Testis (tissue), 3 donors: Measurements from ENCODE around the gene OTUD4. TPM values are rescaled to one million over a fixed set of nuclear protein-coding genes. Genes with fewer than 3 reads are reported as not detected.
A peak's percentile ranks its signal among the peaks of the same experiment; 100 is the strongest.

Source experiments
- DNase-seq: peaks from one replicate; pipeline ENCODE4 v3.0.0-alpha.2; 2019
- H3K27ac ChIP-seq, 2 donors: fragments of 200-600 bp; sonication (generic); one replicate each; pipeline ENCODE4 v1.5.1; 2019
- H3K27me3 ChIP-seq: fragments of 200-600 bp; sonication (generic); one replicate; pipeline ENCODE4 v1.5.1; 2019
- H3K36me3 ChIP-seq: fragments of 200-600 bp; sonication (generic); one replicate; pipeline ENCODE4 v1.5.1; 2017; ENCODE audit warnings: low read depth; ENCODE audit errors: missing control alignments
- H3K4me1 ChIP-seq: fragments of 200-600 bp; sonication (generic); one replicate; pipeline ENCODE4 v1.5.1; 2019
- H3K4me3 ChIP-seq, 2 donors: fragments of 200-600 bp; sonication (generic); one replicate each; pipeline ENCODE4 v1.5.1; 2017 to 2019
- H3K9me3 ChIP-seq: fragments of 200-600 bp; sonication (generic); one replicate; pipeline ENCODE4 v1.5.1; 2017
- POLR2A ChIP-seq: fragments of 450-650 bp; IDR thresholded peaks from one replicate; pipeline ENCODE4 v1.6.1; 2017; ENCODE audit warnings: antibody characterized with exemption, mild to moderate bottlenecking, moderate library complexity
- WGBS, 2 donors: methylation state at CpG; one replicate each; pipeline ENCODE4 v1.1.5; 2018; 5-methylcytosine and 5-hydroxymethylcytosine counted together
- intact Hi-C: fragments of 100-400 bp; cut with DNase I; formaldehyde crosslinking; loops from one replicate; pipeline ENCODE4 v1.15.1; 2023; ENCODE audit warnings: low total_unique reads
- polyA plus RNA-seq: library from polyadenylated mRNA; stranded (reverse); fragments of 350-450 nt; fragmentation: Illumina TruSeq; extraction: RNeasy Lipid Tissue Mini Kit (QIAGEN cat#74804); gene quantifications from one replicate; pipeline ENCODE4 v1.2.3, GENCODE V29; 2014; ENCODE audit warnings: low read depth, low replicate concordance; ENCODE audit not compliant: insufficient read depth
- total RNA-seq, 2 donors: library from RNA; depleted of rRNA; stranded (reverse); fragments of >200 nt; gene quantifications; one replicate each; pipeline ENCODE4 v1.2.3, GENCODE V29; 2016
- TF ChIP-seq, protein P1 (sequence below), 3 experiments: fragments of 450-650 bp in 2 of 3; fragments of 200-600 bp in 1 of 3; sonication (generic) in 1 of 3; IDR thresholded peaks; one replicate each; pipeline ENCODE4 v1.5.1; 2016 to 2019; ENCODE audit warnings: antibody characterized with exemption in 3 of 3, mild to moderate bottlenecking in 2 of 3, moderate library complexity in 1 of 3

The OTUD4 gene
- total and polyA plus RNA-seq, 3 donors from 2014 or later = 68.8 to 93.9 (median 90.9) TPM

DNA sequence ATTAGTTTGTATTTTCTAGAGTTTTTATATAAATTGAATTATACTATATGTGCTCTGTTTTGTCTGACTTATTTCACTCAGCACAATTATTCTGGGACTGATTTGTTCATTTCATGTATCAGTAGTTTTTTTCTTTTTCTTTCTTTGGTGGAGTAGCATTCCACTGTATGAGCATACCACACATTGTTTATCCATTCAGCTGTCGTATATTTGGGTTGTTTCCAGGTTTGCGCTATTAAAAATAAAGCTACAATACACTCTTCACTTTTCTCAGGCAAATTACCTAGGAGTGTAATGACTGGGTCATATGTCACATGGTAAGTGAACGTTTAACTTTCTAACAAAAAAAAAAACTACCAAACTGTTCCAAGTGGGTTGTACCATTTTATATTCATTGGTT, 9.6 kb upstream of the OTUD4 start:
- no peaks in the 10 kb centered on the region for H3K36me3 ChIP-seq
- no peaks in the 10 kb centered on the region for H3K4me1 ChIP-seq
- DNase-seq = no peak
- intact Hi-C loops = no loop called here
- H3K9me3 ChIP-seq = no peaks in the 10 kb centered on the region
- H3K4me3 ChIP-seq = no peak overlapping the region
- WGBS, 2 donors = 57% methylated on average over 3 of the region's 3 CpGs
- H3K27me3 ChIP-seq = no peaks in the 10 kb centered on the region
- no peak overlapping the region for H3K27ac ChIP-seq
- TF ChIP-seq POLR2A = no peak
- TF ChIP-seq, protein P1, sequence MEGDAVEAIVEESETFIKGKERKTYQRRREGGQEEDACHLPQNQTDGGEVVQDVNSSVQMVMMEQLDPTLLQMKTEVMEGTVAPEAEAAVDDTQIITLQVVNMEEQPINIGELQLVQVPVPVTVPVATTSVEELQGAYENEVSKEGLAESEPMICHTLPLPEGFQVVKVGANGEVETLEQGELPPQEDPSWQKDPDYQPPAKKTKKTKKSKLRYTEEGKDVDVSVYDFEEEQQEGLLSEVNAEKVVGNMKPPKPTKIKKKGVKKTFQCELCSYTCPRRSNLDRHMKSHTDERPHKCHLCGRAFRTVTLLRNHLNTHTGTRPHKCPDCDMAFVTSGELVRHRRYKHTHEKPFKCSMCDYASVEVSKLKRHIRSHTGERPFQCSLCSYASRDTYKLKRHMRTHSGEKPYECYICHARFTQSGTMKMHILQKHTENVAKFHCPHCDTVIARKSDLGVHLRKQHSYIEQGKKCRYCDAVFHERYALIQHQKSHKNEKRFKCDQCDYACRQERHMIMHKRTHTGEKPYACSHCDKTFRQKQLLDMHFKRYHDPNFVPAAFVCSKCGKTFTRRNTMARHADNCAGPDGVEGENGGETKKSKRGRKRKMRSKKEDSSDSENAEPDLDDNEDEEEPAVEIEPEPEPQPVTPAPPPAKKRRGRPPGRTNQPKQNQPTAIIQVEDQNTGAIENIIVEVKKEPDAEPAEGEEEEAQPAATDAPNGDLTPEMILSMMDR (IDR thresholded peaks at IDR 0.05) = no peak

DNA sequence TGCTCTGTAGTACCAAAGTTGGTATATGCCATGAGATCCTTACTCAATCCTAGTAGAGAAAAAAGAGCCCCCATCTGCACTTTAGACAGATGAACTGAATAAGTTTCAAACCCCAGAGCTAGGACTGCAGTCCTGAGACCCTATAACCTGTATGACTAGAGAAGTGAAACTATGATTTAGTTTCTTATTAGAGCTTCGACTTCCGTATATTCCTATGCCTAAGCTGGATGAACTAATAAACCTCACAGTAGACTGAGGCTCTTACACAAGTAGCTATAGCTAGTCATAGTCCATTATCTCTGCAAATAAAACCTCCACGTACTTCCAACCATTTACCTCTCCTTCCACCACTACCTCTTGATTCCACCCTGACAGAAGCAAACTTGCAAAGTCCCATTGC, 6.3 kb upstream of the OTUD4 start:
- no peak overlapping the region for H3K27ac ChIP-seq
- no peaks in the 10 kb centered on the region for H3K4me1 ChIP-seq
- 59 to 82% methylated on average over 3 of the region's 3 CpGs for WGBS, 2 donors
- no peaks in the 10 kb centered on the region for H3K36me3 ChIP-seq
- TF ChIP-seq, protein P1 (IDR thresholded peaks at IDR 0.05) = no peak
- no peak for TF ChIP-seq POLR2A
- H3K27me3 ChIP-seq = no peaks in the 10 kb centered on the region
- H3K4me3 ChIP-seq = no peak overlapping the region
- intact Hi-C loops = no loop called here
- DNase-seq = no peak
- H3K9me3 ChIP-seq = no peaks in the 10 kb centered on the region

DNA sequence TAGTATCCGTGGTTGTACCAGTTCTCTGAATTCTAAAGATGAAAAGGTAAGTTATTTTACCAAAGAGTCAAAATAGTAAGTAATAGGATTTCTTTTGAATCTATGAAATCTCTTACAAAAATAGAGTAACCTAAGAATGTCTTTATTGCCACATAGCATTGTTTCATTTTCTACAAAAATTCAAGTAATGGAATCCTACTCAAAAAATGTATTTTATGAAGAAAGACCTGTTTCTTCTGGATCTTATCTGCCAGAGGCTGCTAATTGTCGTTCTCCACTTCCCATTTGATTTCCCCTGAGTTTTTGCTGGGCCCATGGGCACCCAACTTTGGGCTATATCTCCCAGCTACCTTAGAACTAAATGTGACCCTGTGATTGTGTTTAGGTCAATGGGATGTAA, 3.2 kb upstream of the OTUD4 start:
- Histone ChIP-seq H3K27ac (no peak overlapping the region), H3K9me3 (no peaks in the 10 kb centered on the region), H3K36me3 (no peaks in the 10 kb centered on the region), H3K4me3 (no peak overlapping the region), H3K4me1 (no peaks in the 10 kb centered on the region), H3K27me3 (no peaks in the 10 kb centered on the region)
- DNase-seq = no peak
- WGBS, 2 donors = 66 to 75% methylated on average over 2 of the region's 2 CpGs
- intact Hi-C loops = no loop called here
- TF ChIP-seq, protein P1 (IDR thresholded peaks at IDR 0.05) = no peak
- TF ChIP-seq POLR2A = no peak

DNA sequence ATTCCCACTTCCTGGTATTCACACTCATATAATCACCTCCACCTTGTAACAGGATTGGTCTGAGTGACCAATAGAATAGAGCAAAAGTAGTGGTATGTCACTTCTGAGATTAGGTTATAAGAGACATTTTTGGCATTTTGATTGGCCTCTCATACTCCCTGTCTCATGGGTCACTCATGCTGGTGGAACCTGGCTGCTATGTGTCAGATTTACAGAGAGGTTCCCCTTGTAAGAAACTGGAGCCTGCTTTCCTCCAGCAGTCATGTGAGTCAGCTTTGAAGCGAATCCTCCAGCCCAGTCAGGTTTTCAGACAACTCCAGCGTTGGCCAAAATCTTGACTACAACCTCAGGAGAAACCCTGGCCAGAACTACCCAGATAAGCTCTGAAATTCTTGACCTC, 2.6 kb upstream of the OTUD4 start:
- H3K27me3 ChIP-seq = no peaks in the 10 kb centered on the region
- no peaks in the 10 kb centered on the region for H3K9me3 ChIP-seq
- no peak overlapping the region for H3K4me3 ChIP-seq
- H3K4me1 ChIP-seq = peaks cover 1% of the 10 kb centered on the region
- intact Hi-C loops = no loop called here
- no peak for DNase-seq
- H3K36me3 ChIP-seq = no peaks in the 10 kb centered on the region
- no peak for TF ChIP-seq POLR2A
- TF ChIP-seq, protein P1 (IDR thresholded peaks at IDR 0.05) = no peak
- H3K27ac ChIP-seq = peak overlapping the region in 1 of 2 donors; percentile 13
- 68 to 74% methylated on average over 2 of the region's 2 CpGs for WGBS, 2 donors

DNA sequence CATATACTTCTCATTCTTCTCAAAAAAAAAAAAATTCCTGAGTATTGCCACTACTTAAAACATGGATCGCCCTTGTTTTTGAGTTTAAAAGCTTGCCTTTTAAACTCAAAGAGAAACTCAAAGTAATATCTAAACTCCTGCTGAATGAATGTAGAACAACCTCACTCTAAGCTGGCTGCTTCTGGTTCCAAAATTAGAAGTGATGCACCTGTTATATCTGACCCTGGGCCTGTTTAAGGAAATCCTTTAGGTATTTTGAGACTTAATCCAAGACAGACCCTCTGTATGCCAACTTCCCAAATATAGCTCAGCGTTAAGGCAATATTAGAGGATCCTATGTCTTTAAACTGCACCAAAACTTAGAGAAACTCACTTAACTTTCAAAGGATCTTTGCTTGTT, 1.8 kb upstream of the OTUD4 start:
- Histone ChIP-seq H3K4me3 (no peak overlapping the region), H3K36me3 (no peaks in the 10 kb centered on the region), H3K27ac (no peak overlapping the region), H3K9me3 (no peaks in the 10 kb centered on the region), H3K4me1 (peaks cover 9% of the 10 kb centered on the region), H3K27me3 (no peaks in the 10 kb centered on the region)
- intact Hi-C loops = no loop called here
- 73 to 85% methylated on average over 2 of the region's 2 CpGs for WGBS, 2 donors
- no peak for TF ChIP-seq POLR2A
- TF ChIP-seq, protein P1 (IDR thresholded peaks at IDR 0.05) = no peak
- DNase-seq = no peak
